RWPE2 (cell line): ENCODE results near the gene ANP32B.

ENCODE experiments used
- ATAC-seq: fragments of 200-7000 bp; cut with Tn5 transposase; 3 replicates; pipeline ENCODE4 v1.9.1; 2021; ENCODE audit warnings: low read depth
- DNase-seq: peaks from one replicate; pipeline ENCODE4 v3.0.0-alpha.2; 2020; ENCODE audit warnings: low spot score
- H3K27ac ChIP-seq: fragments of 450-650 bp; 2 replicates; pipeline ENCODE4 v1.5.1; 2017; ENCODE audit warnings: mild to moderate bottlenecking; ENCODE audit not compliant: poor library complexity, severe bottlenecking
- H3K27me3 ChIP-seq: fragments of 250-450 bp; sonication (Bioruptor Pico); 2 replicates; pipeline ENCODE4 v1.5.1; 2021; ENCODE audit warnings: mild to moderate bottlenecking, moderate library complexity; ENCODE audit not compliant: insufficient read depth, poor library complexity, severe bottlenecking
- H3K36me3 ChIP-seq: fragments of 250-450 bp; sonication (Bioruptor Pico); 2 replicates; pipeline ENCODE4 v1.5.1; 2020; ENCODE audit warnings: low read depth, mild to moderate bottlenecking, moderate library complexity
- H3K4me1 ChIP-seq: fragments of 250-450 bp; sonication (Bioruptor Pico); 2 replicates; pipeline ENCODE4 v1.5.1; 2021; ENCODE audit warnings: mild to moderate bottlenecking, moderate library complexity; ENCODE audit not compliant: insufficient read depth, poor library complexity, severe bottlenecking
- H3K4me3 ChIP-seq: fragments of 250-450 bp; sonication (Bioruptor Pico); 2 replicates; pipeline ENCODE4 v1.5.1; 2021; ENCODE audit warnings: mild to moderate bottlenecking, moderate library complexity; ENCODE audit not compliant: severe bottlenecking
- H3K9me3 ChIP-seq: fragments of 250-450 bp; sonication (Bioruptor Pico); 2 replicates; pipeline ENCODE4 v1.5.1; 2021; ENCODE audit warnings: mild to moderate bottlenecking, moderate library complexity; ENCODE audit not compliant: severe bottlenecking
- TF ChIP-seq, protein P1 (sequence below): fragments of 450-650 bp; IDR thresholded peaks from one replicate; pipeline ENCODE4 v1.5.1; 2017; ENCODE audit warnings: mild to moderate bottlenecking, moderate library complexity; ENCODE audit not compliant: poor library complexity, severe bottlenecking

Gene ANP32B

DNA sequence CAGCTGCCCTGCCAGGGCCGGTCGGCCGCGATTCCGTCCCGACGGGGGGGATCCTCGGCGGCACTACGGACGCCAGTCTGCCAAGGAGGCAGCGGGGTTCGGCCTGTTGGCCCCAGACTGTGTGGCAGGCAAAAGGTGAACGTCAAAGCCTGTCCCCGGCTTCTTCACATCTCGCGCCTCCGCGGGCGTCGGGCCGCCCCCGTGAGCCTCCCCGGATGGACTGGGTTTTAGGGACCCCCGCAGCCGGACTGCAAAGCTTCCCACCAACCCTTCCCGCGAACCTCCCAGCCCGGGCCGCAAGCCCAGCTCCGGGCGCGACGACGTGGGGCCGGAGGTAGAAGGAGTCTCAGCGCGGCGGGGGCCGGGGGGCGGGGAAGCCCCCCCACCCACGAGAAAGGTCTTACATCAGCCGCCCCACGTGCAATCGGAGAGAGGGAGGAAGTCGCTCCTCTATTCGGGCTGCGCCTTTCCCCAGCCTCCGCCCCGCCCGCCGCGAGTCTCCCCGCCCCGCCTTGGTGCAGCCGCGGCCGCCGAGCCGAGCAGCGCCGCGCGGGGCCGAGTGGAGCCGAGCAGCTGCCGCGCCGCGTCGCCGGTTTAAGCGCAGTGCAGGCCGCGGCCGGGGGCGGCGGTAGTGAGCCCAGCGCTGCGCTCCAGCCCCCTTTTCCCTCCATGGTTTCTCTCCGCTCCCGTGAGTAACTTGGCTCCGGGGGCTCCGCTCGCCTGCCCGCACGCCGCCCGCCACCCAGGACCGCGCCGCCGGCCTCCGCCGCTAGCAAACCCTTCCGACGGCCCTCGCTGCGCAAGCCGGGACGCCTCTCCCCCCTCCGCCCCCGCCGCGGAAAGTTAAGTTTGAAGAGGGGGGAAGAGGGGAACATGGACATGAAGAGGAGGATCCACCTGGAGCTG is at the start of gene ANP32B:
TSS of gene ANP32B (plus strand) at position 659 of the 906 bp plus-strand sequence. CDS start at position 874, 215 bp downstream.
- peak; percentile 89 for ATAC-seq
- TF ChIP-seq, protein P1, sequence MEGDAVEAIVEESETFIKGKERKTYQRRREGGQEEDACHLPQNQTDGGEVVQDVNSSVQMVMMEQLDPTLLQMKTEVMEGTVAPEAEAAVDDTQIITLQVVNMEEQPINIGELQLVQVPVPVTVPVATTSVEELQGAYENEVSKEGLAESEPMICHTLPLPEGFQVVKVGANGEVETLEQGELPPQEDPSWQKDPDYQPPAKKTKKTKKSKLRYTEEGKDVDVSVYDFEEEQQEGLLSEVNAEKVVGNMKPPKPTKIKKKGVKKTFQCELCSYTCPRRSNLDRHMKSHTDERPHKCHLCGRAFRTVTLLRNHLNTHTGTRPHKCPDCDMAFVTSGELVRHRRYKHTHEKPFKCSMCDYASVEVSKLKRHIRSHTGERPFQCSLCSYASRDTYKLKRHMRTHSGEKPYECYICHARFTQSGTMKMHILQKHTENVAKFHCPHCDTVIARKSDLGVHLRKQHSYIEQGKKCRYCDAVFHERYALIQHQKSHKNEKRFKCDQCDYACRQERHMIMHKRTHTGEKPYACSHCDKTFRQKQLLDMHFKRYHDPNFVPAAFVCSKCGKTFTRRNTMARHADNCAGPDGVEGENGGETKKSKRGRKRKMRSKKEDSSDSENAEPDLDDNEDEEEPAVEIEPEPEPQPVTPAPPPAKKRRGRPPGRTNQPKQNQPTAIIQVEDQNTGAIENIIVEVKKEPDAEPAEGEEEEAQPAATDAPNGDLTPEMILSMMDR = peak; percentile 94
- H3K27me3 ChIP-seq = no peaks in the 10 kb centered on the region
- peak; percentile 91 for DNase-seq
- peak within 1 kb of the TSS; percentile 88 for H3K27ac ChIP-seq
- peak within 1 kb of the TSS; percentile 95 for H3K4me3 ChIP-seq
- peaks cover 23% of the 10 kb centered on the region for H3K4me1 ChIP-seq
- H3K9me3 ChIP-seq = no peaks in the 10 kb centered on the region
- peaks cover 5% of the 10 kb centered on the region; the same call in 1 of the 2 replicates for H3K36me3 ChIP-seq

DNA sequence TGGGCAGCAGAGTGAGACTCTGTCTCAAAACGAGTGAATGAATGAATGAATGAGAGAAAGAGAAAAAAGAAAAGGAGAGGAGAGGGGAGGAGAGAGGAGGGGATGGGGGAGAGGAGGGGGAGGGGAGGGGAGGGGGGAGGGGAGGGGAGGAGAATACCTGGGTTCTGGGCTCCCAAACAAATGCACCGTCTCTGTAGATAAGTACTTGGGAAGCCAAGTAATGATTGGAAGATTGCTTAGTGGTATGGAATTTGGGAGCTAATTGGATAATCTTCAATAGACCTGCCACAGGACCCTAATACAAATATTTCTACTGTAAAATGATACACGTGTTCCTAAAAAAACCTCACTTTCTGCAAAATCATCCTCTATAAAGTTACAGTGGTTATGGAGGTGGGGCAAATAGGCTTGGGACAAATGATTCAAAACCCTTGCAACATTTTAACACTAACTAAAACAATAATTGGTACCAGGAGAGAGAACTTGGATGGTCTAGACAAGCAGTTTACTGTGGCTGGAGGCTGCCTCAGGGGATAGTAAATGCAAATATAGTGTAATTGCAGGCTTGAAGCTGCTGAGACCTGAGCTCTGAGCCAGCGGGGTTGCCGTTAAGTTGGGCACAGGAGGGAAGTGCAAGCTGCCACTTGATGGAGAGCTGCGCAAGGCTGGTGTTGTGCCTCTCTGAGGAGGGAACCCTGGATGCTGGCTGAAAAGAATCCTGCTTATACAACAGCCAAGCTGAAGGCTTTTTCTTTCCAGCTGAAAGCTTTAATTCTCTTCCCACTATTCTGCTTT is 48.6 kb upstream of the ANP32B start:
- peaks cover 17% of the 10 kb centered on the region for H3K27me3 ChIP-seq
- DNase-seq (no peak), ATAC-seq (no peak)
- no peaks in the 10 kb centered on the region for H3K36me3 ChIP-seq
- TF ChIP-seq, protein P1 = no peak
- no peaks in the 10 kb centered on the region for H3K9me3 ChIP-seq
- no peak overlapping the region for H3K4me3 ChIP-seq
- no peaks in the 10 kb centered on the region for H3K4me1 ChIP-seq
- no peak overlapping the region for H3K27ac ChIP-seq

DNA sequence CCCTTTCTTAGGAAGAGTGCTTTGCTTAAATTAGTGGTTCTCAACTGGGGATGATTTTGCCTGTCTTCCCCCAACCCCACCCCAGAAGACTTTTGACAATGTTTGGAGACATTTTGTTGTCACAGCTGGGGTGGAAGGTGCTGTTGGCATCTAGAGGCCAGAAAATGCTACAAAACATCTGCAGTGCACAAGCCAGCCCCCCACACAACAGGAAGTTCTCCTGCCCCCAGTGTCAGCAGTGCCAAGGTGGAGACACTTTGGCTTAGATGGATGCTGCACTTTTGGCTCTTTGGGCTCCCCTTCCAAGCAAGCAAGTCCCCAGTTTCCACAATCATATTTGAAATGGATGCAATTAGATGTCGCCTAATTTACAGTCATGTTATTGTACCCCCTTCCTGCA is 47.9 kb upstream of the ANP32B start:
- ATAC-seq = no peak
- H3K4me1 ChIP-seq = no peaks in the 10 kb centered on the region

DNA sequence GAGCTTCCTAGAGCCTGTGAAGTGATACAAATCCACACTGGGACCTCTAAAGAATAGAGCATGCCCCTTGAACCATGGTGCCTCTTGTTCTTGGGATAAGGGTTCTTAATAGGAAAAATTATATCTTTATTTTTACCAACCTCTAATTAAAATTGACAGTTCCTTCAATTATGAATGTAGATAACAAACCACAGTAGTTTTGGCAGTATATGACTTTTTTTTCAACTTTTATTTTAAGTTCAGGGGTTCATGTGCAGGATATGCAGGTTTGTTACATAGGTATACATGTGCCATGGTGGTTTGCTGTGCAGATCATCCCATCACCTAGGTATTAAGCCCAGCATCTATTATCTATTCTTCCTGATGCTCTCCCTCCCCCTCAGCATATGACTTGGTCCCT is 46.1 kb upstream of the ANP32B start:
- TF ChIP-seq, protein P1 = no peak
- Histone ChIP-seq H3K4me1 (no peaks in the 10 kb centered on the region), H3K9me3 (no peaks in the 10 kb centered on the region), H3K4me3 (no peak overlapping the region), H3K36me3 (no peaks in the 10 kb centered on the region), H3K27me3 (peaks cover 22% of the 10 kb centered on the region), H3K27ac (no peak overlapping the region)
- no peak for DNase-seq
- ATAC-seq = no peak

More for the DNA sequence above, 47.9 kb upstream of the ANP32B start:
- no peaks in the 10 kb centered on the region for H3K9me3 ChIP-seq
- no peak overlapping the region for H3K4me3 ChIP-seq
- H3K27me3 ChIP-seq = peaks cover 22% of the 10 kb centered on the region
- TF ChIP-seq, protein P1 = no peak
- no peak overlapping the region for H3K27ac ChIP-seq
- no peaks in the 10 kb centered on the region for H3K36me3 ChIP-seq
- no peak for DNase-seq
